Measurements from ENCODE around the gene FSIP1. TPM values are rescaled to one million over a fixed set of nuclear protein-coding genes. Genes with fewer than 3 reads are reported as not detected.
A peak's percentile ranks its signal among the peaks of the same experiment; 100 is the strongest.

FSIP1 gene
- total RNA-seq, 1 experiment from 2014 or later, result 0.61 TPM

DNA sequence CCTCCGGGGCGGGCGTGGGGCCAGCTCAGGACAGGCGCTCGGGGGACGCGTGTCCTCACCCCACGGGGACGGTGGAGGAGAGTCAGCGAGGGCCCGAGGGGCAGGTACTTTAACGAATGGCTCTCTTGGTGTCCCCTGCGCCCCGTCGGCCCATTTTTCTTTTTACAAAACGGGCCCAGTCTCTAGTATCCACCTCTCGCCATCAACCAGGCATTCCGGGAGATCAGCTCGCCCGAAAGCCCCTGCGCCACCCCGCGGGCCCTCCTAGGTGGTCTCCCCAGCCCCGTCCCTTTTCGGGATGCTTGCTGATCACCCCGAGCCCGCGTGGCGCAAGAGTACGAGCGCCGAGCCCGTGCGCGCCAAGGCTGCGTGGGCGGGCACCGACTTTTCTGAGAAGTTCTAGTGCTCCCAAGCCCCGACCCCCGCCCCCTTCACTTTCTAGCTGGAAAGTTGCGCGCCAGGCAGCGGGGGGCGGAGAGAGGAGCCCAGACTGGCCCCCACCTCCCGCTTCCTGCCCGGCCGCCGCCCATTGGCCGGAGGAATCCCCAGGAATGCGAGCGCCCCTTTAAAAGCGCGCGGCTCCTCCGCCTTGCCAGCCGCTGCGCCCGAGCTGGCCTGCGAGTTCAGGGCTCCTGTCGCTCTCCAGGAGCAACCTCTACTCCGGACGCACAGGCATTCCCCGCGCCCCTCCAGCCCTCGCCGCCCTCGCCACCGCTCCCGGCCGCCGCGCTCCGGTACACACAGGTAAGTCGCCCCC lies 202.0 kb downstream of the FSIP1 start, which contains the start of gene THBS1:
Gene THBS1 (plus strand): TSS at position 595 of the 757 bp plus-strand sequence. CDS start 779 bp downstream, outside the sequence.
- ChIA-PET POLR2A (interaction anchor here (0.5 to 3.1 kb wide), 31 partner anchors 14 to 1126 kb away, joined by 3 to 31 read pairs (median 3); partner anchors contain the start of genes FAM98B and IVD), CTCF (interaction anchor here (0.6 to 5.4 kb wide), 41 partner anchors 18 to 1126 kb away, joined by 3 to 44 read pairs (median 5); partner anchors contain the start of gene FAM98B)
- Mint-ChIP-seq H3K4me3 (peak within 1 kb of the TSS; percentile 87), H3K9me3 (no peaks in the 10 kb centered on the region), H3K27me3 (ENCODE audit: low read depth) (peaks cover 16% of the 10 kb centered on the region), H3K4me1 (peaks cover 28% of the 10 kb centered on the region), H3K36me3 (peaks cover 30% of the 10 kb centered on the region), H3K27ac (peak within 1 kb of the TSS; percentile 99)
- peak; percentile 69 for ATAC-seq
- DNase-seq (ENCODE audit: low spot score), result peak; percentile 96
- TF ChIP-seq ZNF219 (CRISPR knock-in tag; IDR thresholded peaks at IDR 0.05; ENCODE audit: borderline replicate concordance) (no peak; the same call in 1 of the 2 replicates), FOXP1 (CRISPR knock-in tag; IDR thresholded peaks at IDR 0.05; ENCODE audit: borderline replicate concordance) (peak; percentile 13; the same call in 1 of the 2 replicates), EMX1 (CRISPR knock-in tag; IDR thresholded peaks at IDR 0.05) (peak; percentile 84), ZNF423 (CRISPR knock-in tag; IDR thresholded peaks at IDR 0.05) (peak; percentile 11; the same call in 1 of the 2 replicates), GTF2I (CRISPR knock-in tag; conservative IDR thresholded peaks at IDR 0.05) (no peak), SMAD4 (CRISPR knock-in tag; IDR thresholded peaks at IDR 0.05) (no peak), JUN (CRISPR knock-in tag; IDR thresholded peaks at IDR 0.05) (0 out of 2 replicates have a peak, but pooled peaks have one; percentile 12), TEAD1 (CRISPR knock-in tag; IDR thresholded peaks at IDR 0.05) (peak; percentile 88; the same call in 1 of the 2 replicates), TP53 (CRISPR knock-in tag; IDR thresholded peaks at IDR 0.05) (0 out of 2 replicates have a peak, but pooled peaks have one; percentile 50), RELA (CRISPR knock-in tag; IDR thresholded peaks at IDR 0.05; ENCODE audit: borderline replicate concordance) (no peak), GRHL2 (CRISPR knock-in tag; IDR thresholded peaks at IDR 0.05; ENCODE audit: insufficient replicate concordance, severe bottlenecking) (no peak)
- TF ChIP-seq, protein P1, sequence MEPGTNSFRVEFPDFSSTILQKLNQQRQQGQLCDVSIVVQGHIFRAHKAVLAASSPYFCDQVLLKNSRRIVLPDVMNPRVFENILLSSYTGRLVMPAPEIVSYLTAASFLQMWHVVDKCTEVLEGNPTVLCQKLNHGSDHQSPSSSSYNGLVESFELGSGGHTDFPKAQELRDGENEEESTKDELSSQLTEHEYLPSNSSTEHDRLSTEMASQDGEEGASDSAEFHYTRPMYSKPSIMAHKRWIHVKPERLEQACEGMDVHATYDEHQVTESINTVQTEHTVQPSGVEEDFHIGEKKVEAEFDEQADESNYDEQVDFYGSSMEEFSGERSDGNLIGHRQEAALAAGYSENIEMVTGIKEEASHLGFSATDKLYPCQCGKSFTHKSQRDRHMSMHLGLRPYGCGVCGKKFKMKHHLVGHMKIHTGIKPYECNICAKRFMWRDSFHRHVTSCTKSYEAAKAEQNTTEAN (CRISPR knock-in tag; IDR thresholded peaks at IDR 0.05), result peak; percentile 61; the same call in 1 of the 2 replicates
- TF ChIP-seq, protein P2, sequence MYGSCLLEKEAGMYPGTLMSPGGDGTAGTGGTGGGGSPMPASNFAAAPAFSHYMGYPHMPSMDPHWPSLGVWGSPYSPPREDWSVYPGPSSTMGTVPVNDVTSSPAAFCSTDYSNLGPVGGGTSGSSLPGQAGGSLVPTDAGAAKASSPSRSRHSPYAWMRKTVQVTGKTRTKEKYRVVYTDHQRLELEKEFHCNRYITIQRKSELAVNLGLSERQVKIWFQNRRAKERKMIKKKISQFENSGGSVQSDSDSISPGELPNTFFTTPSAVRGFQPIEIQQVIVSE (CRISPR knock-in tag; IDR thresholded peaks at IDR 0.05; ENCODE audit: borderline replicate concordance), result no peak; the same call in 1 of the 2 replicates
- TF ChIP-seq, protein P3, sequence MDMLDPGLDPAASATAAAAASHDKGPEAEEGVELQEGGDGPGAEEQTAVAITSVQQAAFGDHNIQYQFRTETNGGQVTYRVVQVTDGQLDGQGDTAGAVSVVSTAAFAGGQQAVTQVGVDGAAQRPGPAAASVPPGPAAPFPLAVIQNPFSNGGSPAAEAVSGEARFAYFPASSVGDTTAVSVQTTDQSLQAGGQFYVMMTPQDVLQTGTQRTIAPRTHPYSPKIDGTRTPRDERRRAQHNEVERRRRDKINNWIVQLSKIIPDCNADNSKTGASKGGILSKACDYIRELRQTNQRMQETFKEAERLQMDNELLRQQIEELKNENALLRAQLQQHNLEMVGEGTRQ (CRISPR knock-in tag; IDR thresholded peaks at IDR 0.05), result peak; percentile 29; the same call in 1 of the 2 replicates
- TF ChIP-seq, protein P4, sequence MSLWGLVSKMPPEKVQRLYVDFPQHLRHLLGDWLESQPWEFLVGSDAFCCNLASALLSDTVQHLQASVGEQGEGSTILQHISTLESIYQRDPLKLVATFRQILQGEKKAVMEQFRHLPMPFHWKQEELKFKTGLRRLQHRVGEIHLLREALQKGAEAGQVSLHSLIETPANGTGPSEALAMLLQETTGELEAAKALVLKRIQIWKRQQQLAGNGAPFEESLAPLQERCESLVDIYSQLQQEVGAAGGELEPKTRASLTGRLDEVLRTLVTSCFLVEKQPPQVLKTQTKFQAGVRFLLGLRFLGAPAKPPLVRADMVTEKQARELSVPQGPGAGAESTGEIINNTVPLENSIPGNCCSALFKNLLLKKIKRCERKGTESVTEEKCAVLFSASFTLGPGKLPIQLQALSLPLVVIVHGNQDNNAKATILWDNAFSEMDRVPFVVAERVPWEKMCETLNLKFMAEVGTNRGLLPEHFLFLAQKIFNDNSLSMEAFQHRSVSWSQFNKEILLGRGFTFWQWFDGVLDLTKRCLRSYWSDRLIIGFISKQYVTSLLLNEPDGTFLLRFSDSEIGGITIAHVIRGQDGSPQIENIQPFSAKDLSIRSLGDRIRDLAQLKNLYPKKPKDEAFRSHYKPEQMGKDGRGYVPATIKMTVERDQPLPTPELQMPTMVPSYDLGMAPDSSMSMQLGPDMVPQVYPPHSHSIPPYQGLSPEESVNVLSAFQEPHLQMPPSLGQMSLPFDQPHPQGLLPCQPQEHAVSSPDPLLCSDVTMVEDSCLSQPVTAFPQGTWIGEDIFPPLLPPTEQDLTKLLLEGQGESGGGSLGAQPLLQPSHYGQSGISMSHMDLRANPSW (CRISPR knock-in tag; conservative IDR thresholded peaks at IDR 0.05; ENCODE audit: low read depth), result 0 out of 2 replicates have a peak, but pooled peaks have one; percentile 50
- TF ChIP-seq, protein P5, sequence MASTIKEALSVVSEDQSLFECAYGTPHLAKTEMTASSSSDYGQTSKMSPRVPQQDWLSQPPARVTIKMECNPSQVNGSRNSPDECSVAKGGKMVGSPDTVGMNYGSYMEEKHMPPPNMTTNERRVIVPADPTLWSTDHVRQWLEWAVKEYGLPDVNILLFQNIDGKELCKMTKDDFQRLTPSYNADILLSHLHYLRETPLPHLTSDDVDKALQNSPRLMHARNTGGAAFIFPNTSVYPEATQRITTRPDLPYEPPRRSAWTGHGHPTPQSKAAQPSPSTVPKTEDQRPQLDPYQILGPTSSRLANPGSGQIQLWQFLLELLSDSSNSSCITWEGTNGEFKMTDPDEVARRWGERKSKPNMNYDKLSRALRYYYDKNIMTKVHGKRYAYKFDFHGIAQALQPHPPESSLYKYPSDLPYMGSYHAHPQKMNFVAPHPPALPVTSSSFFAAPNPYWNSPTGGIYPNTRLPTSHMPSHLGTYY (CRISPR knock-in tag; IDR thresholded peaks at IDR 0.05), result peak; percentile 79; the same call in 1 of the 2 replicates
- TF ChIP-seq, protein P6, sequence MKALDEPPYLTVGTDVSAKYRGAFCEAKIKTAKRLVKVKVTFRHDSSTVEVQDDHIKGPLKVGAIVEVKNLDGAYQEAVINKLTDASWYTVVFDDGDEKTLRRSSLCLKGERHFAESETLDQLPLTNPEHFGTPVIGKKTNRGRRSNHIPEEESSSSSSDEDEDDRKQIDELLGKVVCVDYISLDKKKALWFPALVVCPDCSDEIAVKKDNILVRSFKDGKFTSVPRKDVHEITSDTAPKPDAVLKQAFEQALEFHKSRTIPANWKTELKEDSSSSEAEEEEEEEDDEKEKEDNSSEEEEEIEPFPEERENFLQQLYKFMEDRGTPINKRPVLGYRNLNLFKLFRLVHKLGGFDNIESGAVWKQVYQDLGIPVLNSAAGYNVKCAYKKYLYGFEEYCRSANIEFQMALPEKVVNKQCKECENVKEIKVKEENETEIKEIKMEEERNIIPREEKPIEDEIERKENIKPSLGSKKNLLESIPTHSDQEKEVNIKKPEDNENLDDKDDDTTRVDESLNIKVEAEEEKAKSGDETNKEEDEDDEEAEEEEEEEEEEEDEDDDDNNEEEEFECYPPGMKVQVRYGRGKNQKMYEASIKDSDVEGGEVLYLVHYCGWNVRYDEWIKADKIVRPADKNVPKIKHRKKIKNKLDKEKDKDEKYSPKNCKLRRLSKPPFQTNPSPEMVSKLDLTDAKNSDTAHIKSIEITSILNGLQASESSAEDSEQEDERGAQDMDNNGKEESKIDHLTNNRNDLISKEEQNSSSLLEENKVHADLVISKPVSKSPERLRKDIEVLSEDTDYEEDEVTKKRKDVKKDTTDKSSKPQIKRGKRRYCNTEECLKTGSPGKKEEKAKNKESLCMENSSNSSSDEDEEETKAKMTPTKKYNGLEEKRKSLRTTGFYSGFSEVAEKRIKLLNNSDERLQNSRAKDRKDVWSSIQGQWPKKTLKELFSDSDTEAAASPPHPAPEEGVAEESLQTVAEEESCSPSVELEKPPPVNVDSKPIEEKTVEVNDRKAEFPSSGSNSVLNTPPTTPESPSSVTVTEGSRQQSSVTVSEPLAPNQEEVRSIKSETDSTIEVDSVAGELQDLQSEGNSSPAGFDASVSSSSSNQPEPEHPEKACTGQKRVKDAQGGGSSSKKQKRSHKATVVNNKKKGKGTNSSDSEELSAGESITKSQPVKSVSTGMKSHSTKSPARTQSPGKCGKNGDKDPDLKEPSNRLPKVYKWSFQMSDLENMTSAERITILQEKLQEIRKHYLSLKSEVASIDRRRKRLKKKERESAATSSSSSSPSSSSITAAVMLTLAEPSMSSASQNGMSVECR (CRISPR knock-in tag; IDR thresholded peaks at IDR 0.05; ENCODE audit: borderline replicate concordance), result 0 out of 2 replicates have a peak, but pooled peaks have one; percentile 51
- TF ChIP-seq, protein P7, sequence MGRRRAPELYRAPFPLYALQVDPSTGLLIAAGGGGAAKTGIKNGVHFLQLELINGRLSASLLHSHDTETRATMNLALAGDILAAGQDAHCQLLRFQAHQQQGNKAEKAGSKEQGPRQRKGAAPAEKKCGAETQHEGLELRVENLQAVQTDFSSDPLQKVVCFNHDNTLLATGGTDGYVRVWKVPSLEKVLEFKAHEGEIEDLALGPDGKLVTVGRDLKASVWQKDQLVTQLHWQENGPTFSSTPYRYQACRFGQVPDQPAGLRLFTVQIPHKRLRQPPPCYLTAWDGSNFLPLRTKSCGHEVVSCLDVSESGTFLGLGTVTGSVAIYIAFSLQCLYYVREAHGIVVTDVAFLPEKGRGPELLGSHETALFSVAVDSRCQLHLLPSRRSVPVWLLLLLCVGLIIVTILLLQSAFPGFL (CRISPR knock-in tag; IDR thresholded peaks at IDR 0.05; ENCODE audit: borderline replicate concordance), result no peak
- TF ChIP-seq, protein P8, sequence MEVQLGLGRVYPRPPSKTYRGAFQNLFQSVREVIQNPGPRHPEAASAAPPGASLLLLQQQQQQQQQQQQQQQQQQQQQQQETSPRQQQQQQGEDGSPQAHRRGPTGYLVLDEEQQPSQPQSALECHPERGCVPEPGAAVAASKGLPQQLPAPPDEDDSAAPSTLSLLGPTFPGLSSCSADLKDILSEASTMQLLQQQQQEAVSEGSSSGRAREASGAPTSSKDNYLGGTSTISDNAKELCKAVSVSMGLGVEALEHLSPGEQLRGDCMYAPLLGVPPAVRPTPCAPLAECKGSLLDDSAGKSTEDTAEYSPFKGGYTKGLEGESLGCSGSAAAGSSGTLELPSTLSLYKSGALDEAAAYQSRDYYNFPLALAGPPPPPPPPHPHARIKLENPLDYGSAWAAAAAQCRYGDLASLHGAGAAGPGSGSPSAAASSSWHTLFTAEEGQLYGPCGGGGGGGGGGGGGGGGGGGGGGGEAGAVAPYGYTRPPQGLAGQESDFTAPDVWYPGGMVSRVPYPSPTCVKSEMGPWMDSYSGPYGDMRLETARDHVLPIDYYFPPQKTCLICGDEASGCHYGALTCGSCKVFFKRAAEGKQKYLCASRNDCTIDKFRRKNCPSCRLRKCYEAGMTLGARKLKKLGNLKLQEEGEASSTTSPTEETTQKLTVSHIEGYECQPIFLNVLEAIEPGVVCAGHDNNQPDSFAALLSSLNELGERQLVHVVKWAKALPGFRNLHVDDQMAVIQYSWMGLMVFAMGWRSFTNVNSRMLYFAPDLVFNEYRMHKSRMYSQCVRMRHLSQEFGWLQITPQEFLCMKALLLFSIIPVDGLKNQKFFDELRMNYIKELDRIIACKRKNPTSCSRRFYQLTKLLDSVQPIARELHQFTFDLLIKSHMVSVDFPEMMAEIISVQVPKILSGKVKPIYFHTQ (CRISPR knock-in tag; IDR thresholded peaks at IDR 0.05), result no peak; the same call in 1 of the 2 replicates
